Activated B cell treated with CpG ODN at 0.5 μM for 24 hours (primary cell): ENCODE data around the gene PBX3. TPM values are rescaled to one million over a fixed set of nuclear protein-coding genes. Genes with fewer than 3 reads are reported as not detected.

Experiments used
- ATAC-seq: fragments of 200-7000 bp; cut with Tn5 transposase; one replicate; pipeline ENCODE4 v1.10.0; 2021; ENCODE audit warnings: low read depth, mild to moderate bottlenecking, moderate library complexity
- CTCF ChIA-PET: fragments of 350-600 bp; sonication (Branson Sonifier 250); formaldehyde crosslinking; loops from one replicate; lab custom pipeline; 2021; ENCODE audit warnings: antibody characterized with exemption; lab: Charles Lee
- POLR2A ChIA-PET: fragments of 350-600 bp; sonication (Branson Sonifier 250); formaldehyde crosslinking; loops from one replicate; lab custom pipeline; 2021; ENCODE audit warnings: antibody characterized with exemption; lab: Charles Lee
- DNase-seq: peaks from one replicate; pipeline ENCODE4 v3.0.0; 2022
- H3K27ac Mint-ChIP-seq: one replicate; pipeline ENCODE4 v1.8.0; 2020; ENCODE audit warnings: mixed read lengths
- H3K27me3 Mint-ChIP-seq: one replicate; pipeline ENCODE4 v1.8.0; 2021; ENCODE audit warnings: mixed read lengths
- H3K36me3 Mint-ChIP-seq: one replicate; pipeline ENCODE4 v1.8.0; 2021; ENCODE audit warnings: low read depth, mixed read lengths
- H3K4me1 Mint-ChIP-seq: one replicate; pipeline ENCODE4 v1.8.0; 2021; ENCODE audit warnings: mixed read lengths
- H3K4me3 Mint-ChIP-seq: one replicate; pipeline ENCODE4 v1.8.0; 2020; ENCODE audit warnings: mild to moderate bottlenecking, mixed read lengths
- H3K9me3 Mint-ChIP-seq: one replicate; pipeline ENCODE4 v1.8.0; 2020; ENCODE audit warnings: mixed read lengths
- intact Hi-C: fragments of 100-400 bp; cut with micrococcal nuclease; formaldehyde crosslinking; loops from one replicate; pipeline ENCODE4 v1.15.1; 2024
- total RNA-seq: library from RNA; stranded (reverse); gene quantifications from 2 replicates; pipeline ENCODE4 v1.2.3, GENCODE V29; 2022
- TF ChIP-seq, protein P1 (sequence below): fragments of 200-600 bp; IDR thresholded peaks from one replicate; pipeline ENCODE4 v1.8.0; 2022; ENCODE audit warnings: antibody characterized with exemption, mild to moderate bottlenecking

PBX3 gene
- total RNA-seq, 1 donor from 2014 or later: 37.2 TPM

DNA sequence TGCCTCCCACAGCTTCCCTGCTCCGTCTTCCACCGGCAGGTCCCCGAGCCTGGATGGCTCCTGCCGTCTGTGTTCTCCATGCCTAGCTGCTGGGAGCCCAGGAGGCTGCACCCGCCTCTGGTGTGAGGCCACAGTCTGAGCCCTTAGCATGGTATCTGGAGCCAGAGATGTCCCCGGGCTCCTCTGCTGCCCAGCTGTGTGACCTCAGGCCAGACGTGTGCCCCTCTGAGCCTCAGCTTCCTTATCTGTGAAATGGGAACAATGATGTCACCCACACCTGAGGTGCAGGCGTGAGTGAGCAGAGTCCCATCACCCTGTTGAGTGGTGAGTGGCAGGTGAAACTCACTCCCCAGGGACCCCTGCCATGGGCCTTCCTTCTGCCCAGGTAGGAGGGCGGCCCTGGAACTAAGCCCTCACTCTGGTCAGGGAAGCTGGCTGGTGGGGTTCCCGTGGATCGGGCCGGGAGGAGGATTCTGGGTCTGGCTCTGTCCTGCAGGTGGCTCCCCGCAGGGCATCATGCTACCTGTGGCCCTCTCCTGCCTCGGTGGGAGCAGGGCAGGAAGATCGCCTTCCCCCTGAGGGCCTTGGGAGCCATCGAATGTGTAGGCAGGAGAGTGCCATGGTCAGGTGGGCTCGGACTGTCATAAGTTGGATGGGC lies 239.0 kb downstream of the PBX3 start:
- TF ChIP-seq, protein P1, sequence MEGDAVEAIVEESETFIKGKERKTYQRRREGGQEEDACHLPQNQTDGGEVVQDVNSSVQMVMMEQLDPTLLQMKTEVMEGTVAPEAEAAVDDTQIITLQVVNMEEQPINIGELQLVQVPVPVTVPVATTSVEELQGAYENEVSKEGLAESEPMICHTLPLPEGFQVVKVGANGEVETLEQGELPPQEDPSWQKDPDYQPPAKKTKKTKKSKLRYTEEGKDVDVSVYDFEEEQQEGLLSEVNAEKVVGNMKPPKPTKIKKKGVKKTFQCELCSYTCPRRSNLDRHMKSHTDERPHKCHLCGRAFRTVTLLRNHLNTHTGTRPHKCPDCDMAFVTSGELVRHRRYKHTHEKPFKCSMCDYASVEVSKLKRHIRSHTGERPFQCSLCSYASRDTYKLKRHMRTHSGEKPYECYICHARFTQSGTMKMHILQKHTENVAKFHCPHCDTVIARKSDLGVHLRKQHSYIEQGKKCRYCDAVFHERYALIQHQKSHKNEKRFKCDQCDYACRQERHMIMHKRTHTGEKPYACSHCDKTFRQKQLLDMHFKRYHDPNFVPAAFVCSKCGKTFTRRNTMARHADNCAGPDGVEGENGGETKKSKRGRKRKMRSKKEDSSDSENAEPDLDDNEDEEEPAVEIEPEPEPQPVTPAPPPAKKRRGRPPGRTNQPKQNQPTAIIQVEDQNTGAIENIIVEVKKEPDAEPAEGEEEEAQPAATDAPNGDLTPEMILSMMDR: no peak
- H3K27ac Mint-ChIP-seq: no peak overlapping the region
- CTCF ChIA-PET: interaction anchor here (0.6 kb wide), 1 partner anchor 561 kb away, joined by 3 read pairs; no protein-coding TSS in a partner anchor
- no peak overlapping the region for H3K4me3 Mint-ChIP-seq
- peaks cover 5% of the 10 kb centered on the region for H3K27me3 Mint-ChIP-seq
- H3K36me3 Mint-ChIP-seq: no peaks in the 10 kb centered on the region
- H3K4me1 Mint-ChIP-seq: no peaks in the 10 kb centered on the region
- DNase-seq (no peak), ATAC-seq (no peak)
- no peaks in the 10 kb centered on the region for H3K9me3 Mint-ChIP-seq
- POLR2A ChIA-PET: no interaction called here
- intact Hi-C loops: no loop called here

DNA sequence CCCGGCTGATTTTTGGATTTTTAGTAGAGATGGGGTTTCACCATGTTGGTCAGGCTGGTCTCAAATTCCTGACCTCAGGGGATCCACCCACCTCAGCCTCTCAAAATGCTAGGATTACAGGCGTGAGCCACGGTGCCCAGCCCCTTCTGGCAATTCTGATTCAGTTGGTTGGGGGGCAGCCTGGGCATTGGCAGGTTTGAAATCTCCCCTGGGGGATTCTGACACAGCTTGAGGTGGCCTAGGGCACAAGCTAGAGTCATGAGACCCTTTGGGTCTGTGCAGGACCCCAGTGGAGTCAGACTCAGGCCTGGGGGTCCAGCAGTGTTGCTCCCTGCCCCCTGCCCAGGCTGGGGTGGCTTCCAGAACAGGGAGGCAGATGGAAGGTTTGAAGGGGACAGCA lies 239.8 kb downstream of the PBX3 start:
- Mint-ChIP-seq H3K36me3 (no peaks in the 10 kb centered on the region), H3K27ac (no peak overlapping the region), H3K9me3 (no peaks in the 10 kb centered on the region), H3K4me3 (no peak overlapping the region), H3K4me1 (no peaks in the 10 kb centered on the region), H3K27me3 (peaks cover 5% of the 10 kb centered on the region)
- DNase-seq: no peak
- intact Hi-C loops: no loop called here
- no peak for ATAC-seq
- TF ChIP-seq, protein P1: no peak
- CTCF ChIA-PET: no interaction called here
- POLR2A ChIA-PET: no interaction called here

DNA sequence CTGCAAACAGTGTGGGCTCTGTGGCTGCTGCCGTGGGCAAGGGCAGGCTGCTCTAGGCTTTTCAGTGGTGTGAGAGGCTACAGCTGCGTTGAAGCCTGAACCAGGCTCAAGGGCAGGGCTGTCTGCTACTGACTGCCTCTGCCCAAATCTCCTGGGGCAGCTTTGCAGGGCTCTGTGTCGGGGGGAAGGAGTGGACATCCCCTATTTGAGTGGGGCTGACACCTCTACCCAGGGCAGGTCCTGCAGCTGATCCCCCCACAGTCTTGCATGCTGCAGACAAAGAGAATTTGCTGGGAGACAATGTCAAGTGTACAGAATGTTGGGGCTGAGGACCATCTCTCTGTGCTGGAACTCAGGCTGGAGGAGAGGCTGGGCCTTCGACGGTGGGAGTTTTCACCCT lies 240.2 kb downstream of the PBX3 start:
- Mint-ChIP-seq H3K36me3 (no peaks in the 10 kb centered on the region), H3K4me1 (no peaks in the 10 kb centered on the region), H3K27me3 (peaks cover 1% of the 10 kb centered on the region), H3K27ac (no peak overlapping the region), H3K9me3 (no peaks in the 10 kb centered on the region), H3K4me3 (no peak overlapping the region)
- ATAC-seq (no peak), DNase-seq (no peak)
- TF ChIP-seq, protein P1: no peak
- ChIA-PET CTCF (no interaction called here), POLR2A (no interaction called here)
- intact Hi-C loops: no loop called here

DNA sequence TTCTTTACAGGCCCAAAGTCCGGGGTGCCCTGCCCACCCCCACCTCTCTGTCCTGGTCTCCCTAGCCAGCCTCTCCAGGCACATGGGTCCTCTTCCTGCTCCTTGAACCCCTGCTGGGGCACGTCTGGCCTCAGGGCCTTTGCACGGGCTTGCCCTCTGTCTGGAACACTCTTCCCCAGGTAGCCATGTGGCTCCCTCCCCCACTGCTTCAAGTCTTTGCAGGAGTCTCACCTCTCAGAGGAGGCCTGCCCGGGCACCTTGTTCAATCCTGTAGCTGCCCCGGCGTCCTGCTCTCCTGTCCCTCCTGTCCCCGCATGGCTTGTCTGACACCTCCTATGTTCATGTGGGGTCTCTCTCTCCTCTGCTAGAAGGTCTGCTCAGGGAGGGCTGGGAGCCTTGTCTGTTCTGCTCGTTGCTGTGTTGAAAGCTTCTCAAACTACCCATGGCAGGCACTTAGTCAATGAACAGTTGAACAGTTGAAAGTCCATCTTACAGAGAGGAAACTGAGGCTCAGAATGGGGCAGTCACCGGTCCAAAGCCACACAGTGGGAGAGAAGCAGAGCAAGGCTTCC lies 241.4 kb downstream of the PBX3 start:
- no peaks in the 10 kb centered on the region for H3K4me1 Mint-ChIP-seq
- POLR2A ChIA-PET: no interaction called here
- DNase-seq (no peak), ATAC-seq (no peak)
- H3K9me3 Mint-ChIP-seq: no peaks in the 10 kb centered on the region
- no peaks in the 10 kb centered on the region for H3K27me3 Mint-ChIP-seq
- H3K27ac Mint-ChIP-seq: no peak overlapping the region
- CTCF ChIA-PET: no interaction called here
- no peak overlapping the region for H3K4me3 Mint-ChIP-seq
- H3K36me3 Mint-ChIP-seq: no peaks in the 10 kb centered on the region
- TF ChIP-seq, protein P1: no peak
- intact Hi-C loops: no loop called here

DNA sequence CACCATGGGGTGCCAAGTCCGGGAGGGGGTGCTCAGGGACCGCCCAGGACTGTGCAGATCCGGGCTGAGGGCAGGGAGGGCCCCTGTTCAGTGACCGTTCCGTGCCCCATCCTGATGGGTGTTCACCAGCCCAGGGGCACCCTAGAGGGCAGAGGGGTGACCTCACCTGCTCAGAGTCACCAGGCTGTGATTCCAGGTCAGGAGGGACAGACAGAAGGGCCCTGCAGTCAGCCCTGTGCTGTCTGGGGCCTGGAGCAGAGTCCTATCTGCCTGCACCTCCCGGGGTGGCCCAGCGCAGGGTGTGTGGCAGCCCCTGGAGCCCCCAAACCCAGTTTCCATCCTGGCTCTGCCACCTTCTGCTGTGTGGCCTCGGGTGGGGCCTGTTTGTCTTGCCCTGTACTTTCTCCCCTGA lies 241.9 kb downstream of the PBX3 start:
- DNase-seq: no peak
- POLR2A ChIA-PET: no interaction called here
- TF ChIP-seq, protein P1: no peak
- Mint-ChIP-seq H3K9me3 (no peaks in the 10 kb centered on the region), H3K4me1 (no peaks in the 10 kb centered on the region), H3K27ac (no peak overlapping the region), H3K4me3 (no peak overlapping the region), H3K27me3 (no peaks in the 10 kb centered on the region), H3K36me3 (no peaks in the 10 kb centered on the region)
- CTCF ChIA-PET: no interaction called here
- ATAC-seq: no peak
- intact Hi-C loops: no loop called here
